ENCODE data around the gene AGBL4. TPM values are rescaled to one million over a fixed set of nuclear protein-coding genes. Genes with fewer than 3 reads are reported as not detected.
"Not testable (repeated sequence)": the region's sequence is repeated elsewhere in the genome, so short reads cannot be mapped to it uniquely, and the experiment has no call there.

The AGBL4 gene
- total RNA-seq, 4 donors from 2014 or later, result 0.13 TPM; not detected in 3

DNA sequence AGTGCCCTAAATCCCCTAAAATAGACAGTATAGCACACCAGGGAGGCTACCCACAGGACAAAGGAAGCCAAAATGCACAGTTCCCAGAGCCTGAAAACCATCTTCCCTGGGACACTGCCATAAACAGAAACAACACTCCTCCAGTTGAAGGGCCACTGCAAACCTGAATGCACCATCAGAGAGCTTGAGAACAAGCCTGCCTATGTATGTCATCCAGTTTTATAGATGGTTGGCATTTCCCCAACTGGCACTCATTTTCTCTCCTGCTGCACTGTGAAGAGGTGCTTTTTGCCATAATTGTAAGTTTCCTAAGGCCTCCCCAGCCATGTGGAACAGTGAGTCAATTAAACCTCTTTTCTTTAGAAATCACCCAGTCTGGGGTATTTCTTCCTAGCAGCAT, 169.0 kb downstream of the AGBL4 start:
- Histone ChIP-seq H3K4me1 (no peaks in the 10 kb centered on the region), H3K27ac (replicated peaks in 1 of 4) (no peak overlapping the region)
- intact Hi-C loops (cut with DNase I), result no loop called here

DNA sequence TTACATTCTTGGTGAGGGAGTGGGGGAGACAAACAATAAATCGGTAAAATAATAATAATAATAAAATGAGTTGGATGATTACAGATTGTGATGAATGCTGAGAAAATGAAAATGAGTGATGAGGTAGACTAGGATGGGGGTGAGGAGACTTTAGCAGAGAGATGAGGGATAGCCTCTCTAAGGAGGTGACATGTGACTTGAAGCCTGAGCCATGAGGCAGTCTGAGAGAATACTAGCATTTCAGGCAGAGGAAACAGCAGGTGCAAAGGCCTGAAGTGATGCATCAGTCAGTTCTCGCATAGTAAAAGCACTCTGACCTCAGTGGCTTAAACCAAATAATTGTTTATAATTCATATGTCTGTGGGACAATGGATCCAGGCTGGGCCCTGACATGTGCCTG, 181.2 kb downstream of the AGBL4 start:
- 93% methylated on average over 2 of the region's 2 CpGs for WGBS
- no peak for DNase-seq (ENCODE audit: extremely low spot score)
- H3K4me1 ChIP-seq, result no peaks in the 10 kb centered on the region
- intact Hi-C loops (cut with DNase I), result no loop called here
- H3K9me3 ChIP-seq, result peaks cover 0 to 57% (median 30%) of the 10 kb centered on the region in 4 donors
- peaks cover 0 to 1% (median 0%) of the 10 kb centered on the region in 4 donors for H3K27me3 ChIP-seq
- H3K36me3 ChIP-seq, result no peaks in the 10 kb centered on the region
- H3K27ac ChIP-seq (replicated peaks in 1 of 4), result no peak overlapping the region
- TF ChIP-seq POLR2A (IDR thresholded peaks at IDR 0.05; ENCODE audit: low read depth) (no peak), EP300 (IDR thresholded peaks at IDR 0.05) (no peak), POLR2AphosphoS5 (IDR thresholded peaks at IDR 0.05) (no peak)
- TF ChIP-seq, protein P1, sequence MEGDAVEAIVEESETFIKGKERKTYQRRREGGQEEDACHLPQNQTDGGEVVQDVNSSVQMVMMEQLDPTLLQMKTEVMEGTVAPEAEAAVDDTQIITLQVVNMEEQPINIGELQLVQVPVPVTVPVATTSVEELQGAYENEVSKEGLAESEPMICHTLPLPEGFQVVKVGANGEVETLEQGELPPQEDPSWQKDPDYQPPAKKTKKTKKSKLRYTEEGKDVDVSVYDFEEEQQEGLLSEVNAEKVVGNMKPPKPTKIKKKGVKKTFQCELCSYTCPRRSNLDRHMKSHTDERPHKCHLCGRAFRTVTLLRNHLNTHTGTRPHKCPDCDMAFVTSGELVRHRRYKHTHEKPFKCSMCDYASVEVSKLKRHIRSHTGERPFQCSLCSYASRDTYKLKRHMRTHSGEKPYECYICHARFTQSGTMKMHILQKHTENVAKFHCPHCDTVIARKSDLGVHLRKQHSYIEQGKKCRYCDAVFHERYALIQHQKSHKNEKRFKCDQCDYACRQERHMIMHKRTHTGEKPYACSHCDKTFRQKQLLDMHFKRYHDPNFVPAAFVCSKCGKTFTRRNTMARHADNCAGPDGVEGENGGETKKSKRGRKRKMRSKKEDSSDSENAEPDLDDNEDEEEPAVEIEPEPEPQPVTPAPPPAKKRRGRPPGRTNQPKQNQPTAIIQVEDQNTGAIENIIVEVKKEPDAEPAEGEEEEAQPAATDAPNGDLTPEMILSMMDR (IDR thresholded peaks at IDR 0.05), result no peak
- no peak overlapping the region for H3K4me3 ChIP-seq

More for the DNA sequence above, 169.0 kb downstream of the AGBL4 start:
- no peak for DNase-seq (ENCODE audit: extremely low spot score)
- no peak overlapping the region for H3K4me3 ChIP-seq
- no peaks in the 10 kb centered on the region for H3K9me3 ChIP-seq
- no peak for TF ChIP-seq POLR2A (IDR thresholded peaks at IDR 0.05; ENCODE audit: low read depth)
- TF ChIP-seq, protein P1 (IDR thresholded peaks at IDR 0.05), result no peak
- TF ChIP-seq EP300 (IDR thresholded peaks at IDR 0.05), result no peak
- TF ChIP-seq POLR2AphosphoS5 (IDR thresholded peaks at IDR 0.05), result no peak
- no peaks in the 10 kb centered on the region for H3K36me3 ChIP-seq
- H3K27me3 ChIP-seq, result no peaks in the 10 kb centered on the region

DNA sequence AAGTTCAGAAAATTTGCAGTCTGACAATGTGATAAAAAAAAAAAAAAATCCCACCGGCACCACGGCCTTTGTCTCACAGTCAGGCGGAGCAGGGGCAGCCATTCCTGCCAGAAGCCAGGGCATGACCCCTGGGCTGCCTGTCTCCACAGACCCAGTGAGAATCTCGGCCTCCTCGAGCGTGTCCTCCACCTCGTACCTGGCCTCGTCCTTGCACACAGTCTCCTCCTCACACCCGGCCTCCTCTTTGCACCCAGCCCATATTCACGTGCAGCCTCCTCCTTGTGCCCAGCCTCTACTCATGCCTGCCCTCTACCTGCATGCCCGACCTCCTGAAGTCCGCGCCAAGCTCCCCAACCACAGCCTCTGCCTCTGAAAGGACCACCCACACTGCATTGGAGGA, 182.0 kb downstream of the AGBL4 start:
- intact Hi-C loops (cut with DNase I), result no loop called here

DNA sequence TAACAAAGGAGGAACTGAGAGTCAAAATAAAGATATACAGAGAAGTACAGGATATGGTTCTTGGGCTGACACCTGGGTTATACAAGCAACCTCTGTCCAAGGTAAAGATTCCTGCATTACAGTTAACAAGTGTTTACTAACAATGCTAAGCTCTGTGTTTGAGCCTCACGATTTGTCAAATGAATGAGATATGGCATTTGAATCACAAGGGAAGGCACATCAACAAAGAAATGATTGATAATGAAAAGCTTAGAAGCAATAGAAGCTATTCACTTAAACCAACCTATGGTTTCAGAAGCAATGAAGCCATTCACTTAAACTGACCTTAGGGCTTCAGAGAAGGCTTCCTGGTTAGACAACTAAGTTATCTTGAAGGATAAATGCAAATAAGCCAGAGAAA, 199.5 kb downstream of the AGBL4 start:
- TF ChIP-seq POLR2AphosphoS5 (IDR thresholded peaks at IDR 0.05) (no peak), POLR2A (IDR thresholded peaks at IDR 0.05; ENCODE audit: low read depth) (no peak), EP300 (IDR thresholded peaks at IDR 0.05) (no peak)
- TF ChIP-seq, protein P1 (IDR thresholded peaks at IDR 0.05), result no peak
- Histone ChIP-seq H3K4me1 (no peaks in the 10 kb centered on the region), H3K27me3 (no peaks in the 10 kb centered on the region), H3K27ac (replicated peaks in 1 of 4) (no peak overlapping the region), H3K36me3 (no peaks in the 10 kb centered on the region), H3K9me3 (peaks cover 0 to 4% (median 0%) of the 10 kb centered on the region in 4 donors), H3K4me3 (no peak overlapping the region)
- intact Hi-C loops (cut with DNase I), result no loop called here
- no peak for DNase-seq (ENCODE audit: extremely low spot score)
- WGBS, result 42% methylated on average over 1 of the region's 1 CpG

More for the DNA sequence above, 182.0 kb downstream of the AGBL4 start:
- Histone ChIP-seq H3K4me1 (no peaks in the 10 kb centered on the region), H3K27me3 (peaks cover 0 to 4% (median 0%) of the 10 kb centered on the region in 4 donors), H3K4me3 (no peak overlapping the region), H3K36me3 (no peaks in the 10 kb centered on the region), H3K9me3 (peaks cover 0 to 53% (median 30%) of the 10 kb centered on the region in 4 donors), H3K27ac (replicated peaks in 1 of 4) (no peak overlapping the region)
- TF ChIP-seq, protein P1 (IDR thresholded peaks at IDR 0.05), result no peak
- TF ChIP-seq POLR2A (IDR thresholded peaks at IDR 0.05; ENCODE audit: low read depth) (no peak), POLR2AphosphoS5 (IDR thresholded peaks at IDR 0.05) (no peak), EP300 (IDR thresholded peaks at IDR 0.05) (no peak)
- DNase-seq (ENCODE audit: extremely low spot score), result no peak
- 96% methylated on average over 13 of the region's 13 CpGs for WGBS

DNA sequence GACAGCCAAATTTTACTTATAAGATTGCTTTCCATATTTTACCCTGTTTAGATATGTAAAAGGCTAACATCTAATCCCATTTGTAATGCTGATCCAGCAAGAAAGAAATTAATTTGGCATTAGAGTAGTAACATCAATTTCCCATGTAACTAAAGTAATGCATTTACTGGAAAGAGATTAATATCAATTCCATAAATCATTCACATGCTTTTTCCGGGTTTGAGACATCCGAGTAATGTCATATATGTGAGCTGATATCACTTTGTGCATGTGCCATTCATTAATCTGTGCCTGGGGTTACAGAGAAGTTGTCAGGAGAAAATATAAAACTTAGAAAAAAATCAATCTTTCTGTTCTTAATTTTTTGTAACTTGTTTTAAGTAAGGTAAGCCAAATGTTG, 206.1 kb downstream of the AGBL4 start:
- no peak for DNase-seq (ENCODE audit: extremely low spot score)
- Histone ChIP-seq H3K4me3 (no peak overlapping the region), H3K27ac (replicated peaks in 1 of 4) (no peak overlapping the region), H3K27me3 (no peaks in the 10 kb centered on the region), H3K4me1 (no peaks in the 10 kb centered on the region), H3K9me3 (no peaks in the 10 kb centered on the region), H3K36me3 (no peaks in the 10 kb centered on the region)
- intact Hi-C loops (cut with DNase I), result no loop called here
- TF ChIP-seq, protein P1 (IDR thresholded peaks at IDR 0.05), result no peak
- TF ChIP-seq POLR2A (IDR thresholded peaks at IDR 0.05; ENCODE audit: low read depth) (no peak), EP300 (IDR thresholded peaks at IDR 0.05) (no peak), POLR2AphosphoS5 (IDR thresholded peaks at IDR 0.05) (no peak)
- WGBS, result 76% methylated on average over 2 of the region's 2 CpGs

DNA sequence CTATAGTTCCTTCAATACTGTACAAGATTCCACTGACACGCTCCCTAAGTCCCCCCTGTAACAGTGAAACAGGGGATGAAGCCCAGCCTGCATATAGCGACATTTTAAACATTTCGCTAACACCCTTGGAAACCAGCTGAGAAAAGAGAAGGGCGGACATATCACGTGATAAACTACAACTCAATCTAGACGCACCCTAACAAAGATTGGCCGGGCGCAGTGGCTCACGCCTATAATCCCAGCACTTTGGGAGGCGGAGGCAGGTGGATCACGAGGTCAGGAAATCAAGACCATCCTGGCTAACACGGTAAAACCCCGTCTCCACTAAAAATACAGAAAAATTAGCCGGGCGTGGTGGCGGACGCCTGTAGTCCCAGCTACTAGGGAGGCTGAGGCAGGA, 236.7 kb downstream of the AGBL4 start:
- H3K4me3 ChIP-seq; H3K27ac ChIP-seq (replicated peaks in 1 of 4); H3K27me3 ChIP-seq; intact Hi-C loops (cut with DNase I); H3K9me3 ChIP-seq; DNase-seq (ENCODE audit: extremely low spot score); H3K4me1 ChIP-seq; H3K36me3 ChIP-seq: not testable (repeated sequence)
- WGBS, result 92% methylated on average over 17 of the region's 17 CpGs
